HepG2 (cell line): ENCODE data around the gene MGST2.

Experiments
- CEBPB ChIP-seq: IDR thresholded peaks from 2 replicates; pipeline ENCODE4 v1.6.1; 2011; ENCODE audit warnings: low read depth, low read length, improper control_type of control experiment, borderline replicate concordance
- FOSL1 ChIP-seq: sonication (generic); formaldehyde crosslinking; IDR thresholded peaks from 2 replicates; pipeline ENCODE4 v1.9.0; 2021; ENCODE audit warnings: missing genetic modification reagents, borderline replicate concordance
- FOXK1 ChIP-seq: sonication (generic); formaldehyde crosslinking; IDR thresholded peaks from 2 replicates; pipeline ENCODE4 v1.4.0; 2020; ENCODE audit warnings: low read depth, missing genetic modification reagents, borderline replicate concordance
- KLF9 ChIP-seq: IDR thresholded peaks from 2 replicates; pipeline ENCODE4 v1.6.1; 2016; ENCODE audit warnings: low read depth
- RNF219 ChIP-seq: sonication (generic); formaldehyde crosslinking; IDR thresholded peaks from 2 replicates; pipeline ENCODE4 v1.5.0; 2020; ENCODE audit warnings: mild to moderate bottlenecking, missing genetic modification reagents
- SMAD3 ChIP-seq: sonication (generic); formaldehyde crosslinking; IDR thresholded peaks from 2 replicates; pipeline ENCODE4 v1.4.0; 2020; ENCODE audit warnings: missing genetic modification reagents
- ZNF274 ChIP-seq: sonication (generic); formaldehyde crosslinking; IDR thresholded peaks from 2 replicates; pipeline ENCODE4 v1.5.1; 2020; ENCODE audit warnings: mild to moderate bottlenecking, missing genetic modification reagents

- TF ChIP-seq FOXK1 (CRISPR knock-in tag) = no peak
- TF ChIP-seq SMAD3 (CRISPR knock-in tag) = no peak
- TF ChIP-seq ZNF274 (CRISPR knock-in tag) = no peak
- no peak for TF ChIP-seq FOSL1 (CRISPR knock-in tag)
- no peak for TF ChIP-seq KLF9 (CRISPR knock-in tag)
- no peak for TF ChIP-seq RNF219
- no peak for TF ChIP-seq CEBPB
Measured at GRCh38 chr4:139645458-139645857, 20.2 kb upstream of the MGST2 start.
